ENCODE results near the gene FAM20B.
A peak's percentile ranks its signal among the peaks of the same experiment; 100 is the strongest.
"Not testable (repeated sequence)": the region's sequence is repeated elsewhere in the genome, so short reads cannot be mapped to it uniquely, and the experiment has no call there.

The FAM20B gene, protein sequence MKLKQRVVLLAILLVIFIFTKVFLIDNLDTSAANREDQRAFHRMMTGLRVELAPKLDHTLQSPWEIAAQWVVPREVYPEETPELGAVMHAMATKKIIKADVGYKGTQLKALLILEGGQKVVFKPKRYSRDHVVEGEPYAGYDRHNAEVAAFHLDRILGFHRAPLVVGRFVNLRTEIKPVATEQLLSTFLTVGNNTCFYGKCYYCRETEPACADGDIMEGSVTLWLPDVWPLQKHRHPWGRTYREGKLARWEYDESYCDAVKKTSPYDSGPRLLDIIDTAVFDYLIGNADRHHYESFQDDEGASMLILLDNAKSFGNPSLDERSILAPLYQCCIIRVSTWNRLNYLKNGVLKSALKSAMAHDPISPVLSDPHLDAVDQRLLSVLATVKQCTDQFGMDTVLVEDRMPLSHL

DNA sequence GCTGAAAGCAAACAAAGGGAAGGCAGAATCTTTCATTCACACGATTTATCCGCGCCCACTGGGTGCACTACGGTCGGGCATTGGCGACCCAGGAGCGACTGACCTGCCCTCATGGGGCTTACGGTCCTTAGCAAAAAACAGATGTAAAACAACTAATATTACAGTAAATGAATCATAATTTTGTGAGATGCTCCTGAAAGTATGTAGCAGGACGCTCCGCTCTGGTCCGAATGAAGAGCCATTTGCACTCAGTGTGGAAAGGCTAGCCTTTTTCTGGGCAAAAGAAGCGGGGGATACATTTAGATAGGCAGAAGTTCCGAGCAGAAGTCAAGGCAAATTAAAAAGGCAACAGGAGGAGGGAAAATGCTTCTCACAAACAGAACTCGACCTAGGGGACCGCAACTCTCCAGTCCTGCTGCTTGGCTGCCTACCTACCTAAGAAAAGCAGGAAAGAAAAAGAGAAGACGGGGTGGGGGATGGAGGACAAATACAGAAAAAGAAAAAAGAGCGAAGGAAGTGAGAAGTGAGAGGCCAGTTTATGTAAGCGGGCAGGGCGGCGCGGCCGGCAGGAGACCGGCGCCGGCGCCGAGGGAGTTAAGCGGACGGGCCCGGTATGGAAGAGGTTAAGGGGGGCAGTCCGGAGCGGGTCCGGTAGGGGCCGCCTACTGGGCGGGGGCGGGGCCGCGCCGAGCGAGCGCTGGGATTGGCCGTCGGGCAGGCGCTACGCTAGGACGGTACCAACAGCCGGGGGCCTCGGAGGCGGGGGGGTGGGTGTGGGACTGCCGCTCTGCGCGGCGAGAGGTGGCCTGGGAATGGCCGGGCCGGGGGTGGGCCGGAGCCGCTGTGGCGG lies at the start of gene FAM20B:
TSS of gene FAM20B (plus strand) at position 770 of the 850 bp plus-strand sequence. CDS start 17,954 bp downstream, outside the sequence.
- H3K27ac ChIP-seq (ENCODE audit: low read length), result peak within 1 kb of the TSS; percentile 82
- peaks cover 20% of the 10 kb centered on the region; the same call in 1 of the 2 replicates for H3K4me1 ChIP-seq (ENCODE audit: low read length)
- H3K4me3 ChIP-seq (ENCODE audit: low read length), result peak within 1 kb of the TSS; percentile 68
- no peaks in the 10 kb centered on the region for H3K27me3 ChIP-seq (replicated peaks; ENCODE audit: insufficient read depth, low read length)
- no peaks in the 10 kb centered on the region for H4K20me1 ChIP-seq (ENCODE audit: insufficient read depth, low read length)
- H3K36me3 ChIP-seq (replicated peaks; ENCODE audit: insufficient read depth, low read length), result no peaks in the 10 kb centered on the region
- peak within 1 kb of the TSS; percentile 96 for H2AFZ ChIP-seq (ENCODE audit: low read length)
- peak within 1 kb of the TSS; percentile 81 for H3K4me2 ChIP-seq (ENCODE audit: low read depth, low read length)
- peaks cover 39% of the 10 kb centered on the region for H3K79me2 ChIP-seq (ENCODE audit: low read length)
- peaks cover 8% of the 10 kb centered on the region for H3F3A ChIP-seq (ENCODE audit: insufficient read depth, low read length)
- TF ChIP-seq EZH2phosphoT487 (IDR thresholded peaks at IDR 0.05; ENCODE audit: low read length) (no peak), EZH2 (optimal IDR thresholded peaks at IDR 0.05; ENCODE audit: low read depth, low read length) (no peak)
- TF ChIP-seq, protein P1, sequence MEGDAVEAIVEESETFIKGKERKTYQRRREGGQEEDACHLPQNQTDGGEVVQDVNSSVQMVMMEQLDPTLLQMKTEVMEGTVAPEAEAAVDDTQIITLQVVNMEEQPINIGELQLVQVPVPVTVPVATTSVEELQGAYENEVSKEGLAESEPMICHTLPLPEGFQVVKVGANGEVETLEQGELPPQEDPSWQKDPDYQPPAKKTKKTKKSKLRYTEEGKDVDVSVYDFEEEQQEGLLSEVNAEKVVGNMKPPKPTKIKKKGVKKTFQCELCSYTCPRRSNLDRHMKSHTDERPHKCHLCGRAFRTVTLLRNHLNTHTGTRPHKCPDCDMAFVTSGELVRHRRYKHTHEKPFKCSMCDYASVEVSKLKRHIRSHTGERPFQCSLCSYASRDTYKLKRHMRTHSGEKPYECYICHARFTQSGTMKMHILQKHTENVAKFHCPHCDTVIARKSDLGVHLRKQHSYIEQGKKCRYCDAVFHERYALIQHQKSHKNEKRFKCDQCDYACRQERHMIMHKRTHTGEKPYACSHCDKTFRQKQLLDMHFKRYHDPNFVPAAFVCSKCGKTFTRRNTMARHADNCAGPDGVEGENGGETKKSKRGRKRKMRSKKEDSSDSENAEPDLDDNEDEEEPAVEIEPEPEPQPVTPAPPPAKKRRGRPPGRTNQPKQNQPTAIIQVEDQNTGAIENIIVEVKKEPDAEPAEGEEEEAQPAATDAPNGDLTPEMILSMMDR (IDR thresholded peaks at IDR 0.05; ENCODE audit: low read length), result no peak
- no peaks in the 10 kb centered on the region for H3K9me3 ChIP-seq (replicated peaks; ENCODE audit: insufficient read depth, low read length)
- H3K9ac ChIP-seq (ENCODE audit: low read length), result peak within 1 kb of the TSS; percentile 96
- peak; percentile 98 for DNase-seq
- no peaks in the 10 kb centered on the region for H3K9me2 ChIP-seq (replicated peaks; ENCODE audit: insufficient read depth, low read length)

DNA sequence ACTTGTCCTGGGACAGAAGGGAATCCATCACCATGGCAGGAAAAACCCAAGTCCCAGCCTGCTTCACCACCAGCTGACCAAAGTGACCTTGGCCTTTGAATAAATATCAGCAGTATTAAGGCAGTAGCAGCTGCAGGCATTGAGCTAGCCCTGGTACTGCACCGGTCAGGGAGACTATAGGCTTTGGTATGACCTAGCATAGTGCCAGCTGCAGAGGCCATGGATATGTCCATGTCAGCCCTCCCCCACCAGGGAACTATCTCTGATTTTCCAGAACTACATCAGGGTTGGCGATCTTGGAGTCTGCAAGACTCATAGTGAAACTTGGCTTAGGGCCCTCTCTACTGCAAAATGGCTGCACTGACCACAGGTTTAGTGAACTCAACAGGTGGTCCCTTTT lies 49.2 kb upstream of the FAM20B start:
- Histone ChIP-seq H3K9ac (ENCODE audit: low read length) (no peak overlapping the region), H3K4me3 (ENCODE audit: low read length) (no peak overlapping the region), H3K9me3 (replicated peaks; ENCODE audit: insufficient read depth, low read length) (no peaks in the 10 kb centered on the region), H3K4me1 (ENCODE audit: low read length) (peaks cover 32% of the 10 kb centered on the region), H3K27me3 (replicated peaks; ENCODE audit: insufficient read depth, low read length) (no peaks in the 10 kb centered on the region), H3F3A (ENCODE audit: insufficient read depth, low read length) (peaks cover 18% of the 10 kb centered on the region), H3K36me3 (replicated peaks; ENCODE audit: insufficient read depth, low read length) (no peaks in the 10 kb centered on the region), H2AFZ (ENCODE audit: low read length) (no peak overlapping the region), H4K20me1 (ENCODE audit: insufficient read depth, low read length) (no peaks in the 10 kb centered on the region), H3K27ac (ENCODE audit: low read length) (no peak overlapping the region), H3K79me2 (ENCODE audit: low read length) (no peaks in the 10 kb centered on the region), H3K9me2 (replicated peaks; ENCODE audit: insufficient read depth, low read length) (no peaks in the 10 kb centered on the region), H3K4me2 (ENCODE audit: low read depth, low read length) (no peak overlapping the region)
- TF ChIP-seq, protein P1 (IDR thresholded peaks at IDR 0.05; ENCODE audit: low read length), result no peak
- TF ChIP-seq EZH2phosphoT487 (IDR thresholded peaks at IDR 0.05; ENCODE audit: low read length) (no peak), EZH2 (optimal IDR thresholded peaks at IDR 0.05; ENCODE audit: low read depth, low read length) (no peak)
- DNase-seq, result no peak

GRCh38 chr1:178986204-178986603 lies 39.5 kb upstream of the FAM20B start:
- no peak overlapping the region for H3K4me3 ChIP-seq (ENCODE audit: low read length)
- no peak overlapping the region for H2AFZ ChIP-seq (ENCODE audit: low read length)
- H3K27me3 ChIP-seq (replicated peaks; ENCODE audit: insufficient read depth, low read length), result no peaks in the 10 kb centered on the region
- no peaks in the 10 kb centered on the region for H3K79me2 ChIP-seq (ENCODE audit: low read length)
- H3K4me1 ChIP-seq (ENCODE audit: low read length), result no peaks in the 10 kb centered on the region
- H3K36me3 ChIP-seq (replicated peaks; ENCODE audit: insufficient read depth, low read length), result no peaks in the 10 kb centered on the region
- no peak overlapping the region for H3K27ac ChIP-seq (ENCODE audit: low read length)
- no peak for DNase-seq
- no peaks in the 10 kb centered on the region for H3K9me3 ChIP-seq (replicated peaks; ENCODE audit: insufficient read depth, low read length)
- H3F3A ChIP-seq (ENCODE audit: insufficient read depth, low read length), result no peaks in the 10 kb centered on the region
- no peaks in the 10 kb centered on the region for H4K20me1 ChIP-seq (ENCODE audit: insufficient read depth, low read length)
- H3K4me2 ChIP-seq (ENCODE audit: low read depth, low read length), result no peak overlapping the region
- TF ChIP-seq, protein P1 (IDR thresholded peaks at IDR 0.05; ENCODE audit: low read length), result no peak
- no peak for TF ChIP-seq EZH2phosphoT487 (IDR thresholded peaks at IDR 0.05; ENCODE audit: low read length)
- no peak for TF ChIP-seq EZH2 (optimal IDR thresholded peaks at IDR 0.05; ENCODE audit: low read depth, low read length)
- H3K9me2 ChIP-seq (replicated peaks; ENCODE audit: insufficient read depth, low read length), result no peaks in the 10 kb centered on the region
- no peak overlapping the region for H3K9ac ChIP-seq (ENCODE audit: low read length)

DNA sequence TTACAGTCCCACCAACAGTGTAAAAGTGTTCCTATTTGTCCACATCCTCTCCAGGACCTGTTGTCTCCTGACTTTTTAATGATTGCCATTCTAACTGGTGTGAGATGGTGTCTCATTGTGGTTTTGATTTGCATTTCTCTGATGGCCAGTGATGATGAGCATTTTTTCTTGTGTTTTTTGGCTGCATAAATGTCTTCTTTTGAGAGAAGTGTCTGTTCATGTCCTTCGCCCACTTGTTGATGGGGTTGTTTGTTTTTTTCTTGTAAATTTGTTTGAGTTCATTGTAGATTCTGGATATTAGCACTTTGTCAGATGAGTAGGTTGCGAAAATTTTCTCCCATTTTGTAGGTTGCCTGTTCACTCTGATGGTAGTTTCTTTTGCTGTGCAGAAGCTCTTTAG lies 37.5 kb upstream of the FAM20B start:
- H3K4me3 ChIP-seq (ENCODE audit: low read length); H2AFZ ChIP-seq (ENCODE audit: low read length); DNase-seq; H3K27ac ChIP-seq (ENCODE audit: low read length); H3K27me3 ChIP-seq (replicated peaks; ENCODE audit: insufficient read depth, low read length); H3K9ac ChIP-seq (ENCODE audit: low read length); H3K9me2 ChIP-seq (replicated peaks; ENCODE audit: insufficient read depth, low read length); H3K4me2 ChIP-seq (ENCODE audit: low read depth, low read length); H4K20me1 ChIP-seq (ENCODE audit: insufficient read depth, low read length); H3K79me2 ChIP-seq (ENCODE audit: low read length); H3K4me1 ChIP-seq (ENCODE audit: low read length); H3F3A ChIP-seq (ENCODE audit: insufficient read depth, low read length); H3K9me3 ChIP-seq (replicated peaks; ENCODE audit: insufficient read depth, low read length); H3K36me3 ChIP-seq (replicated peaks; ENCODE audit: insufficient read depth, low read length): not testable (repeated sequence)
